Neutrophil (primary cell): Measurements from ENCODE around the gene TF.

Experiments used
- H3K27ac ChIP-seq: fragments of 200-600 bp; sonication (generic); 2 replicates; pipeline ENCODE4 v1.5.1; 2016; ENCODE audit warnings: mild to moderate bottlenecking, moderate library complexity
- H3K27me3 ChIP-seq: fragments of 200-600 bp; sonication (generic); 2 replicates; pipeline ENCODE4 v1.6.0; 2016; ENCODE audit warnings: mild to moderate bottlenecking
- H3K36me3 ChIP-seq: fragments of 200-600 bp; sonication (generic); 2 replicates; pipeline ENCODE4 v1.5.1; 2017
- H3K4me1 ChIP-seq, 2 experiments: fragments of 200-600 bp in 1 of 2; sonication (generic) in 1 of 2; 1 replicate in 1 of 2; 2 replicates in 1 of 2; pipeline versions ENCODE4 v1.5.1 to v1.6.1; 2013 to 2016; ENCODE audit warnings: low read depth in 1 of 2, low read length in 1 of 2, mild to moderate bottlenecking in 1 of 2, moderate library complexity in 1 of 2; ENCODE audit not compliant: control insufficient read depth in 1 of 2, insufficient read depth in 1 of 2
- H3K4me3 ChIP-seq, 2 experiments: fragments of 200-600 bp in 1 of 2; sonication (generic) in 1 of 2; 1 replicate in 1 of 2; 2 replicates in 1 of 2; pipeline ENCODE4 v1.5.1; 2013 to 2016; ENCODE audit warnings: low read depth in 1 of 2, low read length in 1 of 2, mild to moderate bottlenecking in 1 of 2, moderate library complexity in 1 of 2
- H3K9me3 ChIP-seq: fragments of 200-600 bp; sonication (generic); 2 replicates; pipeline ENCODE4 v1.5.1; 2016
- TF ChIP-seq, protein P1 (sequence below): fragments of 200-600 bp; sonication (generic); IDR thresholded peaks from 2 replicates; pipeline ENCODE4 v1.5.1; 2016; ENCODE audit warnings: antibody characterized with exemption

Gene TF

GRCh38 chr3:133820129-133820528 lies 73.9 kb downstream of the TF start:
- TF ChIP-seq, protein P1, sequence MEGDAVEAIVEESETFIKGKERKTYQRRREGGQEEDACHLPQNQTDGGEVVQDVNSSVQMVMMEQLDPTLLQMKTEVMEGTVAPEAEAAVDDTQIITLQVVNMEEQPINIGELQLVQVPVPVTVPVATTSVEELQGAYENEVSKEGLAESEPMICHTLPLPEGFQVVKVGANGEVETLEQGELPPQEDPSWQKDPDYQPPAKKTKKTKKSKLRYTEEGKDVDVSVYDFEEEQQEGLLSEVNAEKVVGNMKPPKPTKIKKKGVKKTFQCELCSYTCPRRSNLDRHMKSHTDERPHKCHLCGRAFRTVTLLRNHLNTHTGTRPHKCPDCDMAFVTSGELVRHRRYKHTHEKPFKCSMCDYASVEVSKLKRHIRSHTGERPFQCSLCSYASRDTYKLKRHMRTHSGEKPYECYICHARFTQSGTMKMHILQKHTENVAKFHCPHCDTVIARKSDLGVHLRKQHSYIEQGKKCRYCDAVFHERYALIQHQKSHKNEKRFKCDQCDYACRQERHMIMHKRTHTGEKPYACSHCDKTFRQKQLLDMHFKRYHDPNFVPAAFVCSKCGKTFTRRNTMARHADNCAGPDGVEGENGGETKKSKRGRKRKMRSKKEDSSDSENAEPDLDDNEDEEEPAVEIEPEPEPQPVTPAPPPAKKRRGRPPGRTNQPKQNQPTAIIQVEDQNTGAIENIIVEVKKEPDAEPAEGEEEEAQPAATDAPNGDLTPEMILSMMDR, result no peak
- Histone ChIP-seq H3K4me1 (no peaks in the 10 kb centered on the region), H3K4me3 (no peak overlapping the region), H3K27me3 (no peaks in the 10 kb centered on the region), H3K9me3 (no peaks in the 10 kb centered on the region), H3K27ac (no peak overlapping the region), H3K36me3 (peaks cover 13% of the 10 kb centered on the region)

- no peaks in the 10 kb centered on the region for H3K27me3 ChIP-seq
- H3K9me3 ChIP-seq, result no peaks in the 10 kb centered on the region
- peaks cover 13% of the 10 kb centered on the region for H3K36me3 ChIP-seq
- no peak overlapping the region for H3K4me3 ChIP-seq
- H3K4me1 ChIP-seq, result no peaks in the 10 kb centered on the region
- no peak overlapping the region for H3K27ac ChIP-seq
- TF ChIP-seq, protein P1, result no peak
Observed at GRCh38 chr3:133820889-133821675, 74.9 kb downstream of the TF start.

- Histone ChIP-seq H3K27ac (no peak overlapping the region), H3K4me1 (no peaks in the 10 kb centered on the region), H3K4me3 (no peak overlapping the region), H3K27me3 (no peaks in the 10 kb centered on the region), H3K36me3 (peaks cover 13% of the 10 kb centered on the region), H3K9me3 (no peaks in the 10 kb centered on the region)
- TF ChIP-seq, protein P1, result no peak
Observed at GRCh38 chr3:133821767-133822638, 75.8 kb downstream of the TF start.

DNA sequence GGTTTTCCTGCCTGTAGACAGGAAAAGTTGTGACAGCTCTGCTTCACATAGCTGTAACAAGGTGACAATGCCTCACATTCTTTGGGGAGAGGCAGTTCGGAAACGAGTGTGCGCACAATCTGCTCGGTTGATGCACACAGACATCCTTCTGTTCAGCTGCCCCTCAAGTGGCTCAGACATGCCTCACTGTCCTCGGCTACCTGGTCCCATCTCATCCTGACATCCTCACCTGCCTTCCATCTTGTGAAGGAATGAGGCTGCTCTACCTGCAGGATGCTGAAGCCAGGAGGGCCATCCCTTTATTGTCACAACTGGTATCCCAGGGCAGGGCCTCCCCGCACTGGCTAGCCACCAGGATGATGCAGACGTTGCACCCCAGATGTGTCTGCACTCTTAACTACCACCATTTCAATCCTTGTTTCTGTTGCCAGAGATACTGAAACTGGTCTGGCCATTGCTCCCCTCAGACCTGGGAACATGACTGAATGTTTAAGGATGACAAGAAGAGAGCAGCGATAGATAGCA lies 78.8 kb downstream of the TF start:
- TF ChIP-seq, protein P1, result no peak
- Histone ChIP-seq H3K9me3 (no peaks in the 10 kb centered on the region), H3K36me3 (peaks cover 13% of the 10 kb centered on the region), H3K27me3 (no peaks in the 10 kb centered on the region), H3K4me1 (no peaks in the 10 kb centered on the region), H3K27ac (no peak overlapping the region), H3K4me3 (no peak overlapping the region)

GRCh38 chr3:133825969-133826727 lies 80.0 kb downstream of the TF start:
- TF ChIP-seq, protein P1, result no peak
- Histone ChIP-seq H3K27ac (no peak overlapping the region), H3K9me3 (no peaks in the 10 kb centered on the region), H3K36me3 (peaks cover 8% of the 10 kb centered on the region), H3K4me1 (no peaks in the 10 kb centered on the region), H3K27me3 (no peaks in the 10 kb centered on the region), H3K4me3 (no peak overlapping the region)
